ENCODE measurements around the gene SAMD4B. TPM values are rescaled to one million over a fixed set of nuclear protein-coding genes. Genes with fewer than 3 reads are reported as not detected.

The SAMD4B gene
- total and polyA plus RNA-seq, 2 of the 8 experiments (the other 6 are each of a cell fraction or from before 2014, with no cell fraction given): 137 to 158 TPM

- Histone ChIP-seq H3K18ac (ENCODE audit: extremely low read depth, low read length) (no peak overlapping the region), H3K4ac (replicated peaks; ENCODE audit: insufficient read length, low read depth, low read length) (no peak overlapping the region), H2BK5ac (ENCODE audit: low read depth, low read length) (no peak overlapping the region), H2AK5ac (ENCODE audit: low read depth, low read length) (no peak overlapping the region), H3K4me1 (replicated peaks in 1 of 4; ENCODE audit: control insufficient read depth in 3 of 4, insufficient read depth in 4 of 4, low read length in 3 of 4) (no peaks in the 10 kb centered on the region), H3K23ac (ENCODE audit: insufficient read length) (no peak overlapping the region), H4K20me1 (replicated peaks in 1 of 2; ENCODE audit: control insufficient read depth in 1 of 2, insufficient read depth in 2 of 2, low read length in 2 of 2) (peaks cover 6 to 10% of the 10 kb centered on the region in 2 experiments), H4K5ac (ENCODE audit: insufficient read length, low read depth, low read length) (no peak overlapping the region), H2BK120ac (replicated peaks; ENCODE audit: low read depth, low read length) (no peak overlapping the region), H2BK20ac (ENCODE audit: low read length) (no peak overlapping the region), H3K9me3 (ENCODE audit: insufficient read depth in 2 of 2, low read depth in 1 of 2, low read length in 1 of 2) (no peaks in the 10 kb centered on the region), H3K27ac (ENCODE audit: low read depth, low read length) (no peak overlapping the region), H2AFZ (ENCODE audit: low read length) (no peak overlapping the region), H2BK15ac (ENCODE audit: low read length) (no peak overlapping the region), H3K14ac (ENCODE audit: insufficient read length) (no peak overlapping the region), H3K79me2 (ENCODE audit: control insufficient read depth in 1 of 2, insufficient read depth in 2 of 2, low read length in 2 of 2) (no peaks in the 10 kb centered on the region), H3K36me3 (ENCODE audit: control insufficient read depth in 2 of 4, insufficient read depth in 4 of 4, low read length in 3 of 4) (peaks cover 21 to 51% (median 45%) of the 10 kb centered on the region in 4 experiments), H4K8ac (ENCODE audit: extremely low read depth, insufficient read depth, low read length) (no peak overlapping the region), H3K23me2 (ENCODE audit: low read depth, low read length) (no peaks in the 10 kb centered on the region), H3K56ac (replicated peaks; ENCODE audit: insufficient read length, low read depth, low read length) (no peak overlapping the region), H4K91ac (replicated peaks; ENCODE audit: insufficient read length, low read length) (no peak overlapping the region), H3K4me2 (ENCODE audit: insufficient read depth in 1 of 2, low read depth in 2 of 2, low read length in 2 of 2) (no peak overlapping the region), H2BK12ac (ENCODE audit: low read depth, low read length) (no peak overlapping the region), H3K9ac (replicated peaks in 1 of 4; ENCODE audit: extremely low read depth in 1 of 4, low read depth in 3 of 4, low read length in 3 of 4) (no peak overlapping the region), H3K27me3 (replicated peaks in 1 of 4; ENCODE audit: control insufficient read depth in 3 of 4, extremely low read depth in 1 of 4, insufficient read depth in 3 of 4, low read length in 3 of 4) (no peaks in the 10 kb centered on the region), H3K79me1 (ENCODE audit: low read depth, low read length) (no peaks in the 10 kb centered on the region; the same call in 1 of the 2 replicates), H3K4me3 (ENCODE audit: extremely low read depth in 1 of 4, insufficient read depth in 2 of 4, low read depth in 3 of 4, low read length in 4 of 4) (no peak overlapping the region)
- FAIRE-seq (no peak), DNase-seq (ENCODE audit: low read depth in 1 of 2, low spot score in 2 of 2) (no peak)
- POLR2A ChIA-PET (ENCODE audit: partially characterized antibody): interaction anchor here (4.5 kb wide), 1 partner anchor 29 kb away, joined by 25 read pairs; the partner anchor contains the start of genes MED29 and PAF1
- TF ChIP-seq CBX5 (IDR thresholded peaks at IDR 0.05; ENCODE audit: low read depth, low read length) (no peak), NANOG (IDR thresholded peaks at IDR 0.05; ENCODE audit: insufficient read depth, low read depth, low read length, poor library complexity, severe bottlenecking) (no peak), HDAC6 (IDR thresholded peaks at IDR 0.05; ENCODE audit: low read depth, low read length) (no peak), RAD21 (IDR thresholded peaks at IDR 0.05 in 1 of 2, conservative IDR thresholded peaks at IDR 0.05 in 1 of 2; ENCODE audit: low read depth in 2 of 2, low read length in 2 of 2) (no peak), SP1 (IDR thresholded peaks at IDR 0.05; ENCODE audit: low read depth, low read length) (no peak)
- 89% methylated on average over 1 of the region's 1 CpG; no CpG with 5 or more reads in 1 of the 2 experiments for WGBS, 2 experiments (ENCODE audit: extremely low coverage in 1 of 2, insufficient coverage in 1 of 2, insufficient read length in 1 of 2, insufficient replicate concordance in 2 of 2, low coverage in 1 of 2, low lambda C conversion rate in 2 of 2, missing lambda C conversion rate in 1 of 2)
- CTCF ChIA-PET (ENCODE audit: partially characterized antibody): interaction anchor here (0.6 to 1.6 kb wide), 2 partner anchors 37 to 1418 kb away, joined by 3 read pairs; partner anchors contain the start of gene RAB4B
Observed at GRCh38 chr19:39360599-39360998, 18.4 kb downstream of the SAMD4B start.

Data from H1 (cell line).